Skeletal muscle satellite cell (primary cell): ENCODE measurements around the gene TNFRSF19.

ENCODE experiments used
- H3K27me3 ChIP-seq: 2 replicates; pipeline ENCODE4 v1.7.0; 2013; ENCODE audit warnings: low read length; ENCODE audit not compliant: control insufficient read depth, insufficient read depth
- H3K36me3 ChIP-seq: 2 replicates; pipeline ENCODE4 v1.7.0; 2013; ENCODE audit warnings: mild to moderate bottlenecking, control low read depth, low read length; ENCODE audit not compliant: insufficient read depth
- H3K4me1 ChIP-seq: 2 replicates; pipeline ENCODE4 v1.7.0; 2013; ENCODE audit warnings: low read length; ENCODE audit not compliant: control insufficient read depth, insufficient read depth
- H3K4me2 ChIP-seq: 2 replicates; pipeline ENCODE4 v1.7.0; 2013; ENCODE audit warnings: mild to moderate bottlenecking, low read length
- H3K4me3 ChIP-seq: 2 replicates; pipeline ENCODE4 v1.7.0; 2013; ENCODE audit warnings: low read length
- H3K9ac ChIP-seq: 2 replicates; pipeline ENCODE4 v1.7.0; 2013; ENCODE audit warnings: mild to moderate bottlenecking, low read depth, low read length, moderate library complexity
- H3K9me3 ChIP-seq: replicated peaks from 2 replicates; pipeline ENCODE4 v1.7.0; 2013; ENCODE audit warnings: mild to moderate bottlenecking, control low read depth, low read length

Gene TNFRSF19

GRCh38 chr13:23715092-23715761, 145.0 kb downstream of the TNFRSF19 start:
- Histone ChIP-seq H3K4me2 (no peak overlapping the region), H3K9ac (no peak overlapping the region), H3K9me3 (no peaks in the 10 kb centered on the region)

GRCh38 chr13:23715762-23716235, 145.6 kb downstream of the TNFRSF19 start:
- Histone ChIP-seq H3K36me3 (no peaks in the 10 kb centered on the region), H3K4me2 (no peak overlapping the region), H3K27me3 (no peaks in the 10 kb centered on the region), H3K4me3 (no peak overlapping the region), H3K9me3 (no peaks in the 10 kb centered on the region), H3K9ac (no peak overlapping the region), H3K4me1 (peaks cover 6% of the 10 kb centered on the region)

More at GRCh38 chr13:23715092-23715761, 145.0 kb downstream of the TNFRSF19 start:
- Histone ChIP-seq H3K36me3 (no peaks in the 10 kb centered on the region), H3K4me1 (peaks cover 6% of the 10 kb centered on the region), H3K27me3 (no peaks in the 10 kb centered on the region), H3K4me3 (no peak overlapping the region)

- H3K4me2 ChIP-seq: no peak overlapping the region
- no peaks in the 10 kb centered on the region for H3K9me3 ChIP-seq
- no peaks in the 10 kb centered on the region for H3K36me3 ChIP-seq
- peaks cover 6% of the 10 kb centered on the region for H3K4me1 ChIP-seq
- no peak overlapping the region for H3K4me3 ChIP-seq
- no peak overlapping the region for H3K9ac ChIP-seq
- H3K27me3 ChIP-seq: no peaks in the 10 kb centered on the region
Observed at GRCh38 chr13:23716401-23716800, 146.2 kb downstream of the TNFRSF19 start.

- Histone ChIP-seq H3K27me3 (no peaks in the 10 kb centered on the region), H3K9ac (no peak overlapping the region), H3K4me1 (peaks cover 21% of the 10 kb centered on the region), H3K9me3 (no peaks in the 10 kb centered on the region), H3K36me3 (no peaks in the 10 kb centered on the region), H3K4me3 (no peak overlapping the region), H3K4me2 (no peak overlapping the region)
Observed at GRCh38 chr13:23718996-23719395, 148.8 kb downstream of the TNFRSF19 start.

- H3K27me3 ChIP-seq: no peaks in the 10 kb centered on the region
- H3K4me2 ChIP-seq: no peak overlapping the region
- no peak overlapping the region for H3K4me3 ChIP-seq
- H3K9me3 ChIP-seq: no peaks in the 10 kb centered on the region
- H3K36me3 ChIP-seq: no peaks in the 10 kb centered on the region
- peak overlapping the region; percentile 59 for H3K9ac ChIP-seq
- peaks cover 52% of the 10 kb centered on the region for H3K4me1 ChIP-seq
Observed at GRCh38 chr13:23722726-23723453, 152.7 kb downstream of the TNFRSF19 start.

- peak overlapping the region; percentile 12 for H3K4me2 ChIP-seq
- H3K4me1 ChIP-seq: peaks cover 52% of the 10 kb centered on the region
- H3K4me3 ChIP-seq: no peak overlapping the region
- H3K36me3 ChIP-seq: no peaks in the 10 kb centered on the region
- no peaks in the 10 kb centered on the region for H3K27me3 ChIP-seq
- H3K9ac ChIP-seq: peak overlapping the region; percentile 59
- H3K9me3 ChIP-seq: no peaks in the 10 kb centered on the region
Observed at GRCh38 chr13:23723471-23723870, 153.3 kb downstream of the TNFRSF19 start.

- no peaks in the 10 kb centered on the region for H3K27me3 ChIP-seq
- H3K9me3 ChIP-seq: no peaks in the 10 kb centered on the region
- peak overlapping the region; percentile 34 for H3K4me3 ChIP-seq
- peak overlapping the region; percentile 57 for H3K9ac ChIP-seq
- no peaks in the 10 kb centered on the region for H3K36me3 ChIP-seq
- peak overlapping the region; percentile 12 for H3K4me2 ChIP-seq
- H3K4me1 ChIP-seq: peaks cover 46% of the 10 kb centered on the region
Observed at GRCh38 chr13:23724196-23724970, 154.2 kb downstream of the TNFRSF19 start.
